DOHH2 (cell line): ENCODE results near the gene ACTMAP.

Source experiments
- H3F3A ChIP-seq: fragments of 200-600 bp; sonication (generic), shearing (Covaris generic); 2 replicates; pipeline ENCODE4 v1.6.0; 2016; ENCODE audit warnings: antibody characterized with exemption, mild to moderate bottlenecking; ENCODE audit not compliant: control insufficient read depth, insufficient read depth
- H3K27ac ChIP-seq: fragments of 200-600 bp; sonication (generic); 2 replicates; pipeline ENCODE4 v1.5.1; 2014; ENCODE audit warnings: low read depth, mild to moderate bottlenecking, low read length, moderate library complexity
- H3K27me3 ChIP-seq: fragments of 200-600 bp; sonication (generic); 2 replicates; pipeline ENCODE4 v1.6.1; 2014; ENCODE audit warnings: mild to moderate bottlenecking, low read length, mixed read lengths; ENCODE audit not compliant: control insufficient read depth
- H3K36me3 ChIP-seq: fragments of 200-600 bp; sonication (generic); 2 replicates; pipeline ENCODE4 v1.6.1; 2014; ENCODE audit warnings: mild to moderate bottlenecking, low read length, moderate library complexity, mixed read lengths; ENCODE audit not compliant: control insufficient read depth
- H3K4me1 ChIP-seq: fragments of 200-600 bp; sonication (generic); 2 replicates; pipeline ENCODE4 v1.6.1; 2014; ENCODE audit warnings: mild to moderate bottlenecking, low read length, mixed read lengths; ENCODE audit not compliant: control insufficient read depth
- H3K4me2 ChIP-seq: fragments of 200-600 bp; sonication (generic); 2 replicates; pipeline ENCODE4 v1.6.0; 2014; ENCODE audit warnings: mild to moderate bottlenecking, low read length, moderate library complexity
- H3K4me3 ChIP-seq: fragments of 200-600 bp; sonication (generic); 2 replicates; pipeline ENCODE4 v1.5.1; 2014; ENCODE audit warnings: mild to moderate bottlenecking, low read length, mixed read lengths
- H3K79me2 ChIP-seq: fragments of 200-600 bp; sonication (generic); 2 replicates; pipeline ENCODE4 v1.6.1; 2014; ENCODE audit warnings: mild to moderate bottlenecking, low read length, mixed read lengths; ENCODE audit not compliant: control insufficient read depth
- H3K9me2 ChIP-seq: fragments of 200-600 bp; sonication (generic); replicated peaks from 2 replicates; pipeline ENCODE4 v1.6.1; 2014; ENCODE audit warnings: mild to moderate bottlenecking, low read length, mixed read lengths; ENCODE audit not compliant: control insufficient read depth
- H3K9me3 ChIP-seq: fragments of 200-600 bp; sonication (generic); 2 replicates; pipeline ENCODE4 v1.6.1; 2014; ENCODE audit warnings: antibody characterized with exemption, low read length, mixed read lengths; ENCODE audit not compliant: control insufficient read depth, insufficient read depth
- H4K20me1 ChIP-seq: fragments of 200-600 bp; sonication (generic); 2 replicates; pipeline ENCODE4 v1.6.0; 2014; ENCODE audit warnings: low read depth, mild to moderate bottlenecking, antibody characterized with exemption, low read length, moderate library complexity; ENCODE audit not compliant: control insufficient read depth, insufficient read depth
- EZH2phosphoT487 ChIP-seq: fragments of 200-600 bp; sonication (generic); IDR thresholded peaks from 2 replicates; pipeline ENCODE4 v1.6.1; 2017; ENCODE audit warnings: borderline replicate concordance, mild to moderate bottlenecking, antibody characterized with exemption, low read length, moderate library complexity, mixed read lengths
- TF ChIP-seq, protein P1 (sequence below): fragments of 200-600 bp; sonication (generic); IDR thresholded peaks from one replicate; pipeline ENCODE4 v1.5.1; 2014; ENCODE audit warnings: antibody characterized with exemption, mild to moderate bottlenecking, low read depth, low read length; ENCODE audit not compliant: poor library complexity, severe bottlenecking

ACTMAP gene

DNA sequence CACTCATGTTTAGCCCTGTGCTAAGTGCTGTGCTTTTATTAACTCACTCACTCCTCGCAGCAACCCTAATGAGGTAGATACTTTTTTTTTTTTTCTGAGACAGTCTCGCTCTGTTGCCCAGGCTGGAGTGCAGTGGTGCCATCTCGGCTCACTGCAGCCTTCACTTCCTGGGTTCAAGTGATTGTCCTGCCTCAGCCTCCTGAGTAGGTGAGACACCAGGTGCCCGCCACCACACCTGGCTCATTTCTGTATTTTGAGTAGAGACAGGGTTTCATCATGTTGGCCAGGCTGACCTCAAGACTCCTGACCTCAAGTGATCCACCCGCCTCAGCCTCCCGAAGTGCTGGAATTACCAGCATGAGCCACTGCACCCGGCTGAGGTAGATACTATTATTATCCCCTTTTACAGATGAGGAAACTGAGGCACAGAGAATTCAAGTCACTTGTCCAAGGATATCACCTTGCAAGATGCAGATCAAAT is 30.8 kb downstream of the ACTMAP start:
- H3K27me3 ChIP-seq = no peaks in the 10 kb centered on the region
- H3K79me2 ChIP-seq = peaks cover 35% of the 10 kb centered on the region
- H3K4me3 ChIP-seq = peak overlapping the region; percentile 78

DNA sequence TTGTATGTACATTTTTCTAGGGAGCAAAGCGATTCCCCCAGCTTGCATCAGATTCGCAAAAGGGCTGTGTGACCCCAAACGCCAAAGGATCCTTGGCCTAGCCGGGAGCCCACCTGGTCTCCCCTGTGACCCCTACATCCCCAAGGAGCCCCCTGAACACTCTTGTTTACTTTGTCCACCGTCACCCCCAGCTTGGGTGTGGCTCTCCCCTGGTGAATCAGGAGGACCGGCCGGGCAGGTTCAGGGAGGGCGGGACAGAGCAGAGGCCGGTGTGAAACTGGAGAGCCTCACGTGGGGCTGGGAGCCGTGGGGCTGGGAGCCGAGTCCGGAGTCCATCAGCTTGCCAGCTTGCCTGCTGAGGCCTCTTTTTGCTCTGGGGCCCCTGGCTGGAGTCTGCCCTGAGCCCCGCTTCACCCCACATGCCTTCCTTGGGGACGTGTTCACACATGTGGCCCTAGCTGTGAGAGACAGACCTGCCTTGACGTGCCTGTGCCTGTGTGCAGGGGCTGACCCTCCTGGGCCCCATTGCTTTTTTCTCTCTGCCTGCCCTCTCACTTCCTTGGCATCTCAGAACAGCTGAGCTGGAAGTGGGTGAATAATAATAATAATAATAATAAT is 31.4 kb downstream of the ACTMAP start:
- Histone ChIP-seq H3K4me1 (peaks cover 42% of the 10 kb centered on the region), H3K79me2 (peaks cover 37% of the 10 kb centered on the region), H3K36me3 (no peaks in the 10 kb centered on the region)

More for the DNA sequence above, 30.8 kb downstream of the ACTMAP start:
- TF ChIP-seq, protein P1, sequence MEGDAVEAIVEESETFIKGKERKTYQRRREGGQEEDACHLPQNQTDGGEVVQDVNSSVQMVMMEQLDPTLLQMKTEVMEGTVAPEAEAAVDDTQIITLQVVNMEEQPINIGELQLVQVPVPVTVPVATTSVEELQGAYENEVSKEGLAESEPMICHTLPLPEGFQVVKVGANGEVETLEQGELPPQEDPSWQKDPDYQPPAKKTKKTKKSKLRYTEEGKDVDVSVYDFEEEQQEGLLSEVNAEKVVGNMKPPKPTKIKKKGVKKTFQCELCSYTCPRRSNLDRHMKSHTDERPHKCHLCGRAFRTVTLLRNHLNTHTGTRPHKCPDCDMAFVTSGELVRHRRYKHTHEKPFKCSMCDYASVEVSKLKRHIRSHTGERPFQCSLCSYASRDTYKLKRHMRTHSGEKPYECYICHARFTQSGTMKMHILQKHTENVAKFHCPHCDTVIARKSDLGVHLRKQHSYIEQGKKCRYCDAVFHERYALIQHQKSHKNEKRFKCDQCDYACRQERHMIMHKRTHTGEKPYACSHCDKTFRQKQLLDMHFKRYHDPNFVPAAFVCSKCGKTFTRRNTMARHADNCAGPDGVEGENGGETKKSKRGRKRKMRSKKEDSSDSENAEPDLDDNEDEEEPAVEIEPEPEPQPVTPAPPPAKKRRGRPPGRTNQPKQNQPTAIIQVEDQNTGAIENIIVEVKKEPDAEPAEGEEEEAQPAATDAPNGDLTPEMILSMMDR = no peak
- TF ChIP-seq EZH2phosphoT487 = no peak
- no peaks in the 10 kb centered on the region for H3K9me3 ChIP-seq
- no peaks in the 10 kb centered on the region for H4K20me1 ChIP-seq
- H3K4me2 ChIP-seq = peak overlapping the region; percentile 97
- H3K9me2 ChIP-seq = no peaks in the 10 kb centered on the region
- no peaks in the 10 kb centered on the region; the same call in 1 of the 2 replicates for H3F3A ChIP-seq
- no peak overlapping the region for H3K27ac ChIP-seq
- peaks cover 39% of the 10 kb centered on the region for H3K4me1 ChIP-seq
- H3K36me3 ChIP-seq = no peaks in the 10 kb centered on the region

DNA sequence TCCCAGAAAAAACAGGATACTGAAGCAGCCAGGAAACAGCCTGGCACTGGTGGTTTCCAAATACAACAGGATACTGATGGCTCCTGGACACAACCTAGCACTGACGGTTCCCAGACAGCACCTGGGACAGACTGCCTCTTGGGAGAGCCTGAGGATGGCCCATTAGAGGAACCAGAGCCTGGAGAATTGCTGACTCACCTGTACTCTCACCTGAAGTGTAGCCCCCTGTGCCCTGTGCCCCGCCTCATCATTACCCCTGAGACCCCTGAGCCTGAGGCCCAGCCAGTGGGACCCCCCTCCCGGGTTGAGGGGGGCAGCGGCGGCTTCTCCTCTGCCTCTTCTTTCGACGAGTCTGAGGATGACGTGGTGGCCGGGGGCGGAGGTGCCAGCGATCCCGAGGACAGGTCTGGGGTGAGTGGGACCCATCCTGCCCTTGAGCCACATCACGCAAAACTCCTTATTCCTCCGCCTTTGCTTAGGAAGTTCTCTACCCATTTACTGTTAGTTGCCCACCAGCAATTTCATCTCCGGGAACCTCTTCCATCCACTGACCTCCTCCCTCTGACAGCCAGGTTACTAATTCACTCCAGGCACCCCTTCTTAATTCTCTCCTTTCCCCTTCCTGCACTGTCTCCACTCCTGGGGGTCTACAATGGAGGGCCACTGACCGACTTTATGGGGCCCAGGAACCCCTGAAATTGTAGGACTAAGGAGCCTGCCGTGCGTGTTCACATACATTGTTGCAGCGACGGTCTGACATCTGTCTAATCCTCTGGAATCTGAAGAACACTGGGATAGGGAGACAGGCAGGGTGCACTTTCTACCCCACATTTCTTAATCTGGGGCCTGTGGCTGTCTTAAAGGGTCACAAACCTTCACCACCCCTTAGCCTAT is 32.1 kb downstream of the ACTMAP start:
- Histone ChIP-seq H3K79me2 (peaks cover 37% of the 10 kb centered on the region), H3K9me2 (no peaks in the 10 kb centered on the region), H3K27me3 (no peaks in the 10 kb centered on the region), H4K20me1 (no peaks in the 10 kb centered on the region), H3F3A (no peaks in the 10 kb centered on the region; the same call in 1 of the 2 replicates), H3K27ac (no peak overlapping the region), H3K4me3 (peak overlapping the region; percentile 78), H3K36me3 (no peaks in the 10 kb centered on the region), H3K9me3 (no peaks in the 10 kb centered on the region), H3K4me1 (peaks cover 42% of the 10 kb centered on the region), H3K4me2 (peak overlapping the region; percentile 97)
- TF ChIP-seq, protein P1 = no peak
- TF ChIP-seq EZH2phosphoT487 = no peak

More for the DNA sequence above, 31.4 kb downstream of the ACTMAP start:
- no peaks in the 10 kb centered on the region for H3K9me2 ChIP-seq
- H4K20me1 ChIP-seq = no peaks in the 10 kb centered on the region
- no peaks in the 10 kb centered on the region for H3K27me3 ChIP-seq
- peak overlapping the region; percentile 97 for H3K4me2 ChIP-seq
- H3F3A ChIP-seq = no peaks in the 10 kb centered on the region; the same call in 1 of the 2 replicates
- TF ChIP-seq, protein P1 = no peak
- no peak for TF ChIP-seq EZH2phosphoT487
- no peak overlapping the region for H3K27ac ChIP-seq
- no peaks in the 10 kb centered on the region for H3K9me3 ChIP-seq
- peak overlapping the region; percentile 78 for H3K4me3 ChIP-seq
